Measurements from ENCODE around the gene WNT1.

Gene WNT1

GRCh38 chr12:48993787-48994186 lies 15.7 kb downstream of the WNT1 start:
- DNase-seq (ENCODE audit: low read depth in 1 of 2, low spot score in 1 of 2) = no peak
- TF ChIP-seq JUND (IDR thresholded peaks at IDR 0.05; ENCODE audit: low read depth) = no peak
- in situ Hi-C loops (cut with HindIII; ENCODE audit: low pct_unique_long_range_greater_than_20kb, low sequenced_read_pairs) = no loop called here

- no peak for DNase-seq (ENCODE audit: low read depth in 1 of 2, low spot score in 1 of 2)
- TF ChIP-seq JUND (IDR thresholded peaks at IDR 0.05; ENCODE audit: low read depth) = no peak
- in situ Hi-C loops (cut with HindIII; ENCODE audit: low pct_unique_long_range_greater_than_20kb, low sequenced_read_pairs) = no loop called here
These were observed 16.3 kb downstream of the WNT1 start for GRCh38 chr12:48994224-48995085.

GRCh38 chr12:48995086-48995879 lies 17.2 kb downstream of the WNT1 start:
- in situ Hi-C loops (cut with HindIII; ENCODE audit: low pct_unique_long_range_greater_than_20kb, low sequenced_read_pairs) = no loop called here
- no peak for TF ChIP-seq JUND (IDR thresholded peaks at IDR 0.05; ENCODE audit: low read depth)
- DNase-seq (ENCODE audit: low read depth in 1 of 2, low spot score in 1 of 2) = peak; percentile 91 to 100

GRCh38 chr12:48996794-48997718 lies 18.9 kb downstream of the WNT1 start:
- DNase-seq (ENCODE audit: low read depth in 1 of 2, low spot score in 1 of 2) = no peak
- TF ChIP-seq JUND (IDR thresholded peaks at IDR 0.05; ENCODE audit: low read depth) = no peak
- in situ Hi-C loops (cut with HindIII; ENCODE audit: low pct_unique_long_range_greater_than_20kb, low sequenced_read_pairs) = no loop called here

- no peak for DNase-seq (ENCODE audit: low read depth in 1 of 2, low spot score in 1 of 2)
- in situ Hi-C loops (cut with HindIII; ENCODE audit: low pct_unique_long_range_greater_than_20kb, low sequenced_read_pairs) = no loop called here
- TF ChIP-seq JUND (IDR thresholded peaks at IDR 0.05; ENCODE audit: low read depth) = no peak
These were observed 19.8 kb downstream of the WNT1 start for GRCh38 chr12:48997719-48998496.

- in situ Hi-C loops (cut with HindIII; ENCODE audit: low pct_unique_long_range_greater_than_20kb, low sequenced_read_pairs) = no loop called here
- TF ChIP-seq JUND (IDR thresholded peaks at IDR 0.05; ENCODE audit: low read depth) = no peak
- no peak for DNase-seq (ENCODE audit: low read depth in 1 of 2, low spot score in 1 of 2)
These were observed 20.6 kb downstream of the WNT1 start for GRCh38 chr12:48998497-48999353.

- DNase-seq (ENCODE audit: low read depth in 1 of 2, low spot score in 1 of 2) = peak; percentile 47 to 75
These were observed 21.4 kb downstream of the WNT1 start, which contains the start of gene DDN for GRCh38 chr12:48999371-49000131. TSS of gene DDN (minus strand) at chr12:48999375. CDS start at chr12:48999287, 88 bp downstream.

GRCh38 chr12:49000346-49000745 lies 22.2 kb downstream of the WNT1 start:
- in situ Hi-C loops (cut with HindIII; ENCODE audit: low pct_unique_long_range_greater_than_20kb, low sequenced_read_pairs) = no loop called here
- no peak for DNase-seq (ENCODE audit: low read depth in 1 of 2, low spot score in 1 of 2)
- TF ChIP-seq JUND (IDR thresholded peaks at IDR 0.05; ENCODE audit: low read depth) = no peak

More at GRCh38 chr12:48999371-49000131, 21.4 kb downstream of the WNT1 start, which contains the start of gene DDN:
- no peak for TF ChIP-seq JUND (IDR thresholded peaks at IDR 0.05; ENCODE audit: low read depth)
- in situ Hi-C loops (cut with HindIII; ENCODE audit: low pct_unique_long_range_greater_than_20kb, low sequenced_read_pairs) = no loop called here

GRCh38 chr12:49008943-49009342 lies 30.8 kb downstream of the WNT1 start:
- TF ChIP-seq JUND (IDR thresholded peaks at IDR 0.05; ENCODE audit: low read depth) = no peak
- in situ Hi-C loops (cut with HindIII; ENCODE audit: low pct_unique_long_range_greater_than_20kb, low sequenced_read_pairs) = no loop called here

GRCh38 chr12:49010092-49010668 lies 32.1 kb downstream of the WNT1 start:
- no peak for DNase-seq (ENCODE audit: low read depth in 1 of 2, low spot score in 1 of 2)
- in situ Hi-C loops (cut with HindIII; ENCODE audit: low pct_unique_long_range_greater_than_20kb, low sequenced_read_pairs) = no loop called here

More at GRCh38 chr12:49008943-49009342, 30.8 kb downstream of the WNT1 start:
- DNase-seq (ENCODE audit: low read depth in 1 of 2, low spot score in 1 of 2) = no peak

More at GRCh38 chr12:49010092-49010668, 32.1 kb downstream of the WNT1 start:
- no peak for TF ChIP-seq JUND (IDR thresholded peaks at IDR 0.05; ENCODE audit: low read depth)
